ENCODE data around the gene RPSA. TPM values are rescaled to one million over a fixed set of nuclear protein-coding genes. Genes with fewer than 3 reads are reported as not detected.
A peak's percentile ranks its signal among the peaks of the same experiment; 100 is the strongest.
"Not testable (repeated sequence)": the region's sequence is repeated elsewhere in the genome, so short reads cannot be mapped to it uniquely, and the experiment has no call there.

Gene RPSA
- polyA plus RNA-seq, 5 donors: 1,704 to 2,078 (median 2,000) TPM

DNA sequence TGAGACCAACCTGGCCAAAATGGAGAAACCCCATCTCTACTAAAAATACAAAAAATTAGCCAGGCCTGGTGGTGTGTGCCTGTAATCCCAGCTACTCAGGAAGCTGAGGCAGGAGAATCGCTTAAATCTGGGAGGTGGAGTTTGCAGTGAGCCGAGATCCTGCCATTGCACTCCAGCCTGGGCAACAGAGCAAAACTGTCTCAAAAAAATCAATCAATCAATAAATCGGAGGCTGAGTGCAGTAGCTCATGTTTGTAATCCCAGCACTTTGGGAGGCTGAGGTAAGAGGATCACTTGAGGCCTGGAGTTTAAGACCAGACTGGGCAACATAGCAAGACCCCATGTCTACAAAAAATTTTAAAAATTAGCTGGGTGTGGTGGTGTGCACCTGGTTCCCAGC, 8.8 kb downstream of the RPSA start:
- not testable (repeated sequence) for DNase-seq

GRCh38 chr3:39415983-39416382, 9.5 kb downstream of the RPSA start:
- no peak for DNase-seq

DNA sequence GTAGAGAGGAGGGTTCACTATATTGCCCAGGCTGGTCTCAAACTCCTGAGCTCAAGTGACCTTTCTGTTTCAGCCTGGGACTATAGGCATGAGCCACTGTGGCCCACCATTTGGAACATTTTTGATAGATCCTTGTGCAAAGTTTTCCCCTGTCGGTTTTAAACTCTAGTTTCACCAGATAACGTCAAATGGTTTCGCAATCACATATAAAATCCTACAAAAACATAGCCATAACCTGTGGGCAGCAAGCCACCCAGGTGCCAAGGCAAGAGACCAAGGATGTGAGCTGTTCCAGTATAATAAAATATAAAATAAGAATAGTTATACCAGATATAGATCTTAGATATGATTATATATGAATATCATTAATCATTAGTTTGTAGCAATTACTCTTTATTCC, 10.5 kb downstream of the RPSA start:
- DNase-seq: not testable (repeated sequence)

GRCh38 chr3:39418556-39419225, 12.2 kb downstream of the RPSA start:
- DNase-seq: not testable (repeated sequence)

- DNase-seq: peak; percentile 23 to 24
These were observed 13.3 kb downstream of the RPSA start for GRCh38 chr3:39419742-39420315.

- no peak for DNase-seq
These were observed 14.0 kb downstream of the RPSA start for GRCh38 chr3:39420543-39420942.

GRCh38 chr3:39423436-39423970, 17.0 kb downstream of the RPSA start:
- DNase-seq: no peak

- no peak for DNase-seq
These were observed 19.8 kb downstream of the RPSA start for GRCh38 chr3:39426312-39426711.

DNA sequence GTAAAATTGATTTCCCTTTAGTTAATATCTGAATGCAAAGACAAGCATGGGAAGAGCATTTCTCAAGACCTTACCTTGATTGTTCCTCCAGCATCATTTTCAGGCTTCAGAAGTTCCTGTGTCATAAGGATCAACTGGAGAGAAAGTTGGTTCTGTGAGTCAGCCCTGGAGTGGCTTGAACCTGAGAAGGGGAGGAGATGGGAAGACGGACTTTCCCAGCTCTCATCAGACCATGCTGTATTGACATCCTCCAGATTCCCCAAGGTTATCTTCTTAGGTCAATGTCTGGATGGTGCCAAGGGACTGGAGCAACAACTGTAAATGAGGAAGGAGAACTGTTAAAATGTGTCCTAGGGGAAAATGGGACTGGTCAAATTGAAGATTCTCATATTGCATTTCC, 21.0 kb downstream of the RPSA start:
- no peak for DNase-seq

GRCh38 chr3:39428745-39429201, 22.3 kb downstream of the RPSA start:
- DNase-seq: no peak

DNA sequence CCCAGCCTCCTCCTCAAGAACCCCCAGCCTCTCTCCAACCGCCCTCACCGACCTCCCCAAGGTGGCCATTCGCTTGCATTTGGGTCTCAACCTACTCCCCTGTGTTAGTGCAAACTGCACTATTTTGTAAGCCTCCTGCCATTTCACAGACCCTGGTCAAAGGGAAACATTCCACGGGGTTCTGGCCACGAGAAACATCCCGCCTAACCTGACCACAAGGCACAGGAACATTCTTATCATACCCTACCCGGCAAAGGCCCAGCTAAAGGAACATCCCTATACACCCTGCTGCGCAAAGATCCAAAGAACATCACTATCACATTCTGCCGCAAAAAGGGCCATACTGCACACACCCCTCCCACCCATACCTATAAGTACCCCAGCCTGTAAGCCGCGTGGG, 22.9 kb downstream of the RPSA start:
- no peak for DNase-seq

- no peak for DNase-seq
These were observed 25.8 kb downstream of the RPSA start for GRCh38 chr3:39432342-39432741.

DNA sequence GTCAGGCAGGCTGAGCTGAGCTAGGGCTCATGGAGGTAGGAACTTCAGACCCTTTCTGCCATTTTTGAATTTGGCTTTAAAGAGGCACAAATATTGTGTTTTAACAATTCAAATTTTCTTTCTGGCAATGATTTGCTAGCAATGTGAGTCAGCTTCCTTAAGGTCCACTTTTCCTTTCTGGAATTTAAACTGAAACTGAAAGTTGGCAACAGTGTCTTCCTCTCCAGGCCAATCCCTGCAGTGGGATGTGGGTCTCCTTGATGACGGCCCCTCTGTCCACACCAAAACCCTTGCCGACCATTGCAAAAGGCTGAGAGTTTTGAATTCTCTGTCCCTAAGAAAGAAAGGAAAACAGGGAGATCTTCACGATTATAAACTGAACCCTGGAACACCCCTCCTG, 27.1 kb downstream of the RPSA start:
- DNase-seq: no peak

GRCh38 chr3:39434574-39434973, 28.1 kb downstream of the RPSA start:
- DNase-seq: no peak

DNA sequence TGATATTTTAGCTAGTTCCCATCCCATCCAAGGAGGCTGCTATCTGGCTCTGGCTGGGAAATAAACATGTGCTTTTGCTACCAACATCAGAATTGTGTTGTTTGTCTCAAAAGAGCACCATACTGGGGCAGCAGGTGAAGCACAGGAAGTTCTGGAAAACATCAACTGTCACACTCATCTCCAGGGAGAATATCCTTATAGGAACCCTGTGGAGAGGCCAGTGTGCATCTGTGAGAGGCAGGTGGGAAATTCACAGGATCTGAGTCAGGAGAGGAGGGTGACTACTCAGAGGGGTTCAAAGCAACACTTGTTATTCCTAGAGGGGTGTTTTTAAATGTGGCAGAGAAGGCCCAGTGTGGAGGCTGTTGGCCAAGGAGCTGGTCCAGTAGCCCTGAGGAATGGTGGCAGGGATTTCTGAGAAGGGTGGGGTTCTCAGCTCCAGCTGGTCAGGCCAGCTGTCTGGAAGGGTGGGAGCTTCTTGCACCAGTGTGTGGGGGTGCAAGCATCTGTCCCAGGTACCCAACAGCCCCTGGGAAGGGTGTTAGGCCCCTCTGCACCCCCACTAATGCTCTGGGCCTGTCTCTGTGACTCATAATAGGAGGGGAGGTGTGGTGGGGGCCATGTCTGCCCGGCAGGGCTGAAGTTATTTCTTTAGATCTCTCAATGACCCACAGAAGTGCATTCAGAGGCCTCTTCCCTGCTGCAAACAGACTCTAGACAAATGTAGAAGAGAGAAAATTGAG, 28.7 kb downstream of the RPSA start:
- DNase-seq: no peak

DNA sequence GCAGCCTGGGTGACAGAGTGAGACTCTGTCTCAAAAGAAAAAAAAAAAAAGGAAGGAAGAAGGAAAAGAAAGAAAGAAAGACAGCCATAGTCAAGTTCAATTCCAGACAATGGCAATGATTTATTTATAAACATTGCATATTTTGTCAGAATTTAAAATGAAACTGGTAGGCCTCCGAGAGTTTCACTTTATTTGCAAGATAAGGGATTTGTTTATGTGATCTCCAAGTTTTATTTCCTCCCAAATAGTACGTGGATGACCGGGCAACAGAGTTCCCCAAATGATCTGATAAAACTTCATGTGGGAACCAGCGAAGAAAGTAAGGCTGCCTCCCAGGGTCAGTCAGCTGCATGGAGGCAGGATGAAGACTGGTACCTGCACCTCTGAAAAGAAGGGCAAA, 32.4 kb downstream of the RPSA start:
- DNase-seq: no peak

GRCh38 chr3:39440316-39440715, 33.8 kb downstream of the RPSA start:
- no peak for DNase-seq

- no peak for DNase-seq
These were observed 37.0 kb downstream of the RPSA start for GRCh38 chr3:39443530-39443929.

- DNase-seq: no peak
These were observed 39.4 kb downstream of the RPSA start for GRCh38 chr3:39445927-39446326.

DNA sequence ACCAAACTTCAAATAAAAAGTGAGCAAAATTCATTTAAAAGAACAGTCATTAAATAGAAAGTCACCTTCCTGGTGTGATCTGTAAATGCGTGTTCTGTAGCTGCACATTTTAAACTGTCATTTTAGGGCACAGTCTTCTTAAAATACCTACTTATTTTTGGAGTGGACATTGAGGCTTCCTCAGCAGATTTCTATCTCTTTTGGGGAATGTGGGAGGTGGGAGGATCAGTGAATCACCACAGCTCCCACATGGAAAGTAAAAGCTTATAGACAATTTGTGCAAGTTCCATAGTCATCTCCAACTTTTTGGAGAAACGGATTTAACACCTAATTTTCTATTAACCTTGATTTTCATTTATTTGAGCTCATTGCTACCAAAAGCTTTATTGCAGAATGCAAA, 39.9 kb downstream of the RPSA start:
- DNase-seq: no peak

- peak; percentile 66 to 81 for DNase-seq
These were observed 41.3 kb downstream of the RPSA start for GRCh38 chr3:39447637-39448483.

Measured in right lung (tissue), 5 donors.